Liver (tissue), 9 donors: ENCODE data around the gene PLEKHA7. TPM values are rescaled to one million over a fixed set of nuclear protein-coding genes. Genes with fewer than 3 reads are reported as not detected.

Experiments
- DNase-seq: peaks from one replicate; pipeline ENCODE4 v3.0.0-alpha.2; 2017; ENCODE audit warnings: low spot score
- H3K27ac ChIP-seq, 2 donors: one replicate each; pipeline ENCODE4 v1.7.0; 2013; ENCODE audit warnings: inconsistent platforms in 2 of 2, low read length in 2 of 2, control low read depth in 1 of 2, low read depth in 1 of 2, mild to moderate bottlenecking in 1 of 2
- H3K27me3 ChIP-seq, 4 donors: one replicate each; pipeline versions ENCODE4 v1.6.1 to v1.7.0; 2013; ENCODE audit warnings: low read length in 3 of 4, inconsistent platforms in 1 of 4, mild to moderate bottlenecking in 1 of 4, moderate library complexity in 1 of 4; ENCODE audit not compliant: control insufficient read depth in 4 of 4, insufficient read depth in 4 of 4
- H3K36me3 ChIP-seq, 4 donors: one replicate each; pipeline versions ENCODE4 v1.6.1 to v1.7.0; 2013; ENCODE audit warnings: low read length in 3 of 4, mild to moderate bottlenecking in 3 of 4, low read depth in 1 of 4, moderate library complexity in 1 of 4; ENCODE audit not compliant: control insufficient read depth in 4 of 4, insufficient read depth in 3 of 4
- H3K4me1 ChIP-seq, 4 donors: one replicate each; pipeline versions ENCODE4 v1.6.1 to v1.7.0; 2013; ENCODE audit warnings: low read length in 3 of 4, mild to moderate bottlenecking in 3 of 4, moderate library complexity in 1 of 4; ENCODE audit not compliant: control insufficient read depth in 4 of 4, insufficient read depth in 4 of 4
- H3K4me3 ChIP-seq, 3 donors: one replicate each; pipeline versions ENCODE4 v1.6.1 to v1.7.0; 2013; ENCODE audit warnings: low read length in 3 of 3, control low read depth in 1 of 3, low read depth in 1 of 3, mild to moderate bottlenecking in 1 of 3
- H3K9ac ChIP-seq, 2 donors: one replicate each; pipeline ENCODE4 v1.7.0; 2013; ENCODE audit warnings: low read length in 2 of 2, mild to moderate bottlenecking in 2 of 2, moderate library complexity in 2 of 2, control low read depth in 1 of 2, low read depth in 1 of 2
- H3K9me3 ChIP-seq, 4 donors: one replicate each; pipeline versions ENCODE4 v1.6.1 to v1.7.0; 2013; ENCODE audit warnings: low read length in 3 of 4; ENCODE audit not compliant: control insufficient read depth in 4 of 4
- EGR1 ChIP-seq, 2 donors: IDR thresholded peaks; 2 replicates each; pipeline ENCODE4 v1.6.1; 2016 to 2018; ENCODE audit warnings: antibody characterized with exemption in 2 of 2, low read depth in 2 of 2
- FOXA2 ChIP-seq: IDR thresholded peaks from 2 replicates; pipeline ENCODE4 v1.6.1; 2016; ENCODE audit warnings: antibody characterized with exemption
- HNF4A ChIP-seq, 2 donors: conservative IDR thresholded peaks; 2 replicates each; pipeline ENCODE4 v1.6.1; 2016; ENCODE audit warnings: antibody characterized with exemption in 2 of 2, mild to moderate bottlenecking in 2 of 2
- HNF4G ChIP-seq: IDR thresholded peaks from 2 replicates; pipeline ENCODE4 v1.6.1; 2016; ENCODE audit warnings: antibody characterized with exemption
- JUND ChIP-seq, 2 donors: IDR thresholded peaks; 2 replicates each; pipeline ENCODE4 v1.6.1; 2016; ENCODE audit warnings: antibody characterized with exemption in 2 of 2
- RAD21 ChIP-seq, 2 donors: IDR thresholded peaks; 2 replicates each; pipeline ENCODE4 v1.6.1; 2016; ENCODE audit warnings: antibody characterized with exemption in 2 of 2, mild to moderate bottlenecking in 2 of 2
- RXRA ChIP-seq, 2 donors: IDR thresholded peaks; 2 replicates each; pipeline ENCODE4 v1.6.1; 2017 to 2018; ENCODE audit warnings: antibody characterized with exemption in 2 of 2, mild to moderate bottlenecking in 1 of 2
- SP1 ChIP-seq: IDR thresholded peaks from 2 replicates; pipeline ENCODE4 v1.6.1; 2018; ENCODE audit warnings: antibody characterized with exemption, mild to moderate bottlenecking
- TAF1 ChIP-seq: conservative IDR thresholded peaks from 2 replicates; pipeline ENCODE4 v1.6.1; 2016; ENCODE audit warnings: antibody characterized with exemption, mild to moderate bottlenecking
- YY1 ChIP-seq: IDR thresholded peaks from 2 replicates; pipeline ENCODE4 v1.6.1; 2016; ENCODE audit warnings: antibody characterized with exemption, mild to moderate bottlenecking
- WGBS: extraction: QIAGEN DNeasy Blood & Tissue Kit; methylation state at CpG from one replicate; pipeline ENCODE4 v1.1.7; 2013; 5-methylcytosine and 5-hydroxymethylcytosine counted together
- polyA plus RNA-seq, 2 donors: library from polyadenylated mRNA; stranded (reverse) in 1 of 2; unstranded in 1 of 2; fragments of 200-250 nt in 1 of 2; fragments of >200 nt in 1 of 2; fragmentation: Nextera tagmentation in 1 of 2; extraction: Ambion mirVana in 1 of 2; gene quantifications; one replicate each; pipeline versions ENCODE4 v1.2.1 to v1.2.3, GENCODE V29; 2013 to 2015
- total RNA-seq, 2 donors: library from RNA; depleted of rRNA; stranded (reverse); fragments of >200 nt; gene quantifications; one replicate each; pipeline ENCODE4 v1.2.3, GENCODE V29; 2014
- TF ChIP-seq, protein P1 (sequence below): IDR thresholded peaks from 2 replicates; pipeline ENCODE4 v1.6.1; 2016; ENCODE audit warnings: antibody characterized with exemption
- TF ChIP-seq, protein P2 (sequence below): IDR thresholded peaks from 2 replicates; pipeline ENCODE4 v1.6.1; 2016; ENCODE audit warnings: antibody characterized with exemption, mild to moderate bottlenecking
- TF ChIP-seq, protein P3 (sequence below): IDR thresholded peaks from 2 replicates; pipeline ENCODE4 v1.6.1; 2016; ENCODE audit warnings: antibody characterized with exemption
- TF ChIP-seq, protein P4 (sequence below): IDR thresholded peaks from 2 replicates; pipeline ENCODE4 v1.6.1; 2016; ENCODE audit warnings: antibody characterized with exemption
- donor health status: healthy.
- donor health status: healthy.
- donor health status: healthy.
- donor health status: healthy.
- donor health status: healthy.

Gene PLEKHA7
- total and polyA plus RNA-seq, 4 donors: 6.1 to 28.8 (median 8.5) TPM

DNA sequence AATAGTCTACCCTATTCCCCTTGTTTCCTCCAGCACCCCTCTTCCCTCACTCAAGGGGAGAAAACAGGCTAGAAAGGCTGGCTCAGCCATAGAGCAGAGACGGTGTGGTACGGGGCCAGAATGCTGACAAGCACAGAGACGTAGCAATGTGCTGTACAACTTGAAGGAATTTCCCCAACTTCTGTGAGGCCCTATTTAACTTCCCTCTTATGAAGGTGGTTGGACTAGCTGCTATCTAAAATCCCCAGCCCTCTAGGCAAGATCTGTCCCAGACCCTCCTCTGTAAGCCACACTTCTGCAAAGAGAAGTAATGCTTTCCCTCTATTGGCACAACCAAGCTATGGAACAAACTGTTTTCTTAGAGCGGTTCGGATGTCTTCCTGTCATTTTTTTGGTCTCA is 37.8 kb downstream of the PLEKHA7 start:
- DNase-seq: no peak
- TF ChIP-seq, protein P1, sequence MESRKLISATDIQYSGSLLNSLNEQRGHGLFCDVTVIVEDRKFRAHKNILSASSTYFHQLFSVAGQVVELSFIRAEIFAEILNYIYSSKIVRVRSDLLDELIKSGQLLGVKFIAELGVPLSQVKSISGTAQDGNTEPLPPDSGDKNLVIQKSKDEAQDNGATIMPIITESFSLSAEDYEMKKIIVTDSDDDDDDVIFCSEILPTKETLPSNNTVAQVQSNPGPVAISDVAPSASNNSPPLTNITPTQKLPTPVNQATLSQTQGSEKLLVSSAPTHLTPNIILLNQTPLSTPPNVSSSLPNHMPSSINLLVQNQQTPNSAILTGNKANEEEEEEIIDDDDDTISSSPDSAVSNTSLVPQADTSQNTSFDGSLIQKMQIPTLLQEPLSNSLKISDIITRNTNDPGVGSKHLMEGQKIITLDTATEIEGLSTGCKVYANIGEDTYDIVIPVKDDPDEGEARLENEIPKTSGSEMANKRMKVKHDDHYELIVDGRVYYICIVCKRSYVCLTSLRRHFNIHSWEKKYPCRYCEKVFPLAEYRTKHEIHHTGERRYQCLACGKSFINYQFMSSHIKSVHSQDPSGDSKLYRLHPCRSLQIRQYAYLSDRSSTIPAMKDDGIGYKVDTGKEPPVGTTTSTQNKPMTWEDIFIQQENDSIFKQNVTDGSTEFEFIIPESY: no peak
- no peak for TF ChIP-seq SP1
- TF ChIP-seq, protein P2, sequence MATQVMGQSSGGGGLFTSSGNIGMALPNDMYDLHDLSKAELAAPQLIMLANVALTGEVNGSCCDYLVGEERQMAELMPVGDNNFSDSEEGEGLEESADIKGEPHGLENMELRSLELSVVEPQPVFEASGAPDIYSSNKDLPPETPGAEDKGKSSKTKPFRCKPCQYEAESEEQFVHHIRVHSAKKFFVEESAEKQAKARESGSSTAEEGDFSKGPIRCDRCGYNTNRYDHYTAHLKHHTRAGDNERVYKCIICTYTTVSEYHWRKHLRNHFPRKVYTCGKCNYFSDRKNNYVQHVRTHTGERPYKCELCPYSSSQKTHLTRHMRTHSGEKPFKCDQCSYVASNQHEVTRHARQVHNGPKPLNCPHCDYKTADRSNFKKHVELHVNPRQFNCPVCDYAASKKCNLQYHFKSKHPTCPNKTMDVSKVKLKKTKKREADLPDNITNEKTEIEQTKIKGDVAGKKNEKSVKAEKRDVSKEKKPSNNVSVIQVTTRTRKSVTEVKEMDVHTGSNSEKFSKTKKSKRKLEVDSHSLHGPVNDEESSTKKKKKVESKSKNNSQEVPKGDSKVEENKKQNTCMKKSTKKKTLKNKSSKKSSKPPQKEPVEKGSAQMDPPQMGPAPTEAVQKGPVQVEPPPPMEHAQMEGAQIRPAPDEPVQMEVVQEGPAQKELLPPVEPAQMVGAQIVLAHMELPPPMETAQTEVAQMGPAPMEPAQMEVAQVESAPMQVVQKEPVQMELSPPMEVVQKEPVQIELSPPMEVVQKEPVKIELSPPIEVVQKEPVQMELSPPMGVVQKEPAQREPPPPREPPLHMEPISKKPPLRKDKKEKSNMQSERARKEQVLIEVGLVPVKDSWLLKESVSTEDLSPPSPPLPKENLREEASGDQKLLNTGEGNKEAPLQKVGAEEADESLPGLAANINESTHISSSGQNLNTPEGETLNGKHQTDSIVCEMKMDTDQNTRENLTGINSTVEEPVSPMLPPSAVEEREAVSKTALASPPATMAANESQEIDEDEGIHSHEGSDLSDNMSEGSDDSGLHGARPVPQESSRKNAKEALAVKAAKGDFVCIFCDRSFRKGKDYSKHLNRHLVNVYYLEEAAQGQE: no peak
- TF ChIP-seq, protein P3, sequence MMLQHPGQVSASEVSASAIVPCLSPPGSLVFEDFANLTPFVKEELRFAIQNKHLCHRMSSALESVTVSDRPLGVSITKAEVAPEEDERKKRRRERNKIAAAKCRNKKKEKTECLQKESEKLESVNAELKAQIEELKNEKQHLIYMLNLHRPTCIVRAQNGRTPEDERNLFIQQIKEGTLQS: no peak
- TF ChIP-seq YY1: no peak
- no peak for TF ChIP-seq HNF4G
- no peak for TF ChIP-seq TAF1
- no peak for TF ChIP-seq HNF4A (conservative IDR thresholded peaks at IDR 0.05)
- Histone ChIP-seq H3K4me1 (peaks cover 0 to 7% (median 3%) of the 10 kb centered on the region in 4 donors), H3K4me3 (no peak overlapping the region), H3K27ac (no peak overlapping the region), H3K36me3 (peaks cover 0 to 3% (median 0%) of the 10 kb centered on the region in 4 donors), H3K9ac (no peak overlapping the region), H3K27me3 (no peaks in the 10 kb centered on the region), H3K9me3 (no peaks in the 10 kb centered on the region)
- 84% methylated on average over 5 of the region's 5 CpGs for WGBS

DNA sequence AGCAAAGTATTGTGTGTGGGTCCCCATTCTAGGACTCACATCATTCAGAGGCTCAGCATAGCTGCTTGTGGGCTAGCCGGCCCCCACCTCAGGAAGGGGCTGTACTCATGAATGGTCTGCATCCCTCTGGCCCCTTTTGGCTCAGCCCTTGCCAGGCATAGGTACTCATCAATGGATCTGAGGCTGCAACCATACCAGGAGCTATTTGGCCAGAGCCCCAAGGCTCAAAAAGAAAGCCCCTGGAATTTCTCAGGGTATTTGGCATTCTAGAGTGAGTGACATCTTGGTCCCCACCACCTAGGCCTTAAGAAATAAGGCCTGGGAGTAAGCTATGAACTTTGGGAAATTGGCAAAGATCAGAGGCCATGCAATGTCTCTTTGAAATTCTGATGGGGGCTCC is 38.3 kb downstream of the PLEKHA7 start:
- no peaks in the 10 kb centered on the region for H3K9me3 ChIP-seq
- 95% methylated on average over 1 of the region's 1 CpG for WGBS
- no peak overlapping the region for H3K9ac ChIP-seq
- no peak overlapping the region for H3K4me3 ChIP-seq
- no peak for TF ChIP-seq RXRA (IDR thresholded peaks at IDR 0.05)
- TF ChIP-seq, protein P1: no peak
- TF ChIP-seq HNF4G: no peak
- no peak for TF ChIP-seq EGR1 (IDR thresholded peaks at IDR 0.05; ENCODE audit: low read depth in 2 of 2)
- TF ChIP-seq, protein P4, sequence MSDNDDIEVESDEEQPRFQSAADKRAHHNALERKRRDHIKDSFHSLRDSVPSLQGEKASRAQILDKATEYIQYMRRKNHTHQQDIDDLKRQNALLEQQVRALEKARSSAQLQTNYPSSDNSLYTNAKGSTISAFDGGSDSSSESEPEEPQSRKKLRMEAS: no peak
- TF ChIP-seq, protein P3: no peak
- no peak for TF ChIP-seq JUND (IDR thresholded peaks at IDR 0.05)
- TF ChIP-seq RAD21 (IDR thresholded peaks at IDR 0.05): no peak
- no peak for TF ChIP-seq FOXA2
- no peak for TF ChIP-seq SP1
- TF ChIP-seq HNF4A (conservative IDR thresholded peaks at IDR 0.05): no peak
- TF ChIP-seq YY1: no peak
- TF ChIP-seq, protein P2: no peak
- DNase-seq: no peak
- H3K4me1 ChIP-seq: peaks cover 0 to 7% (median 3%) of the 10 kb centered on the region in 4 donors
- peaks cover 0 to 3% (median 0%) of the 10 kb centered on the region in 4 donors for H3K36me3 ChIP-seq
- H3K27me3 ChIP-seq: no peaks in the 10 kb centered on the region
- no peak overlapping the region for H3K27ac ChIP-seq
